Measurements from ENCODE around the gene MESP2.

DNA sequence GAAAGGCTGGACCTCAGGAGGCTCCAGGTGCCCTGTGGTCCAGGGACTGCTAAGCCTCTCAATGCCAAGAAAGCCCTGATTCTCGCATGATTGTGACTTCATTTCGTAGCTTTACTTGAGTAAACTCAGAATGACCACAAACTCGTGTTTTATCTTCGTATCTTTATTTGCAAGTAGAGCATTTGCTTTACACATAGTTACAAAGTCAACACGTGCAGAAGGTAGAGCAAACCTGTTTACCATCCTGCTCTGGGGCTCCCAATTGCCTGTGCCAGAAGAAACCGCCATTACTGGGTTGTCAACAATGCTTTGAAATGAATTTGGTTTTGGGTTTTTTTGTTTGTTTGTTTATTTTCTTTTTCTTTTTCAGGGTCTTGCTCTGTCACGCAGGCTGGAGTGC is 19.2 kb upstream of the MESP2 start:
- TF ChIP-seq, protein P1, sequence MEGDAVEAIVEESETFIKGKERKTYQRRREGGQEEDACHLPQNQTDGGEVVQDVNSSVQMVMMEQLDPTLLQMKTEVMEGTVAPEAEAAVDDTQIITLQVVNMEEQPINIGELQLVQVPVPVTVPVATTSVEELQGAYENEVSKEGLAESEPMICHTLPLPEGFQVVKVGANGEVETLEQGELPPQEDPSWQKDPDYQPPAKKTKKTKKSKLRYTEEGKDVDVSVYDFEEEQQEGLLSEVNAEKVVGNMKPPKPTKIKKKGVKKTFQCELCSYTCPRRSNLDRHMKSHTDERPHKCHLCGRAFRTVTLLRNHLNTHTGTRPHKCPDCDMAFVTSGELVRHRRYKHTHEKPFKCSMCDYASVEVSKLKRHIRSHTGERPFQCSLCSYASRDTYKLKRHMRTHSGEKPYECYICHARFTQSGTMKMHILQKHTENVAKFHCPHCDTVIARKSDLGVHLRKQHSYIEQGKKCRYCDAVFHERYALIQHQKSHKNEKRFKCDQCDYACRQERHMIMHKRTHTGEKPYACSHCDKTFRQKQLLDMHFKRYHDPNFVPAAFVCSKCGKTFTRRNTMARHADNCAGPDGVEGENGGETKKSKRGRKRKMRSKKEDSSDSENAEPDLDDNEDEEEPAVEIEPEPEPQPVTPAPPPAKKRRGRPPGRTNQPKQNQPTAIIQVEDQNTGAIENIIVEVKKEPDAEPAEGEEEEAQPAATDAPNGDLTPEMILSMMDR (IDR thresholded peaks at IDR 0.05; ENCODE audit: low read length), result no peak
- no peak for TF ChIP-seq EZH2 (optimal IDR thresholded peaks at IDR 0.05; ENCODE audit: low read depth, low read length)
- TF ChIP-seq EZH2phosphoT487 (IDR thresholded peaks at IDR 0.05; ENCODE audit: low read length), result no peak
